GM20000 (cell line): ENCODE results near the gene ADGRA1.
"Not testable (repeated sequence)": the region's sequence is repeated elsewhere in the genome, so short reads cannot be mapped to it uniquely, and the experiment has no call there.

Experiments used
- DNase-seq: peaks from one replicate; pipeline ENCODE4 v3.0.0; 2012; ENCODE audit warnings: low spot score
- TF ChIP-seq, protein P1 (sequence below): IDR thresholded peaks from 2 replicates; pipeline ENCODE4 v1.5.1; 2012; ENCODE audit warnings: mild to moderate bottlenecking, control low read depth; ENCODE audit errors: extremely low read depth, missing control alignments

The ADGRA1 gene

DNA sequence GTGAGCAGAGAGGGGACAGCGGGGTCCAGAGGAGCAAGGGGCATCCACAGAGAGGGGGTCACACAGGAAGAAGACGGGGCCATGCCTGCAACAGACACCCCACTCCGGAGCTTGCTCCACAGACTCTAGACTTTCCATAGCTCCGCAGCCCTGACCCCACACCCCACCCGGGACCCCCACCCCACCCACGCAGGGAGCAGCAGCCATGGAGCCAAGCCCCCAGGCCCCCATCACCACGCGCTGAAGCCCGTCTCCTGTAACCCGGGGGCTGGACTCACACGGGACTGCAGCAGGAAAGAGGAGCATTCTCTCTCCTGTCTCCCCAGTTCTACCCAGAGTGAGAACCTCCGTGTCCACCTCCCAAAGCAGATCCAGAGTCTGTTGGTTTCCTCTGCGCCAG, 38.8 kb upstream of the ADGRA1 start:
- TF ChIP-seq, protein P1, sequence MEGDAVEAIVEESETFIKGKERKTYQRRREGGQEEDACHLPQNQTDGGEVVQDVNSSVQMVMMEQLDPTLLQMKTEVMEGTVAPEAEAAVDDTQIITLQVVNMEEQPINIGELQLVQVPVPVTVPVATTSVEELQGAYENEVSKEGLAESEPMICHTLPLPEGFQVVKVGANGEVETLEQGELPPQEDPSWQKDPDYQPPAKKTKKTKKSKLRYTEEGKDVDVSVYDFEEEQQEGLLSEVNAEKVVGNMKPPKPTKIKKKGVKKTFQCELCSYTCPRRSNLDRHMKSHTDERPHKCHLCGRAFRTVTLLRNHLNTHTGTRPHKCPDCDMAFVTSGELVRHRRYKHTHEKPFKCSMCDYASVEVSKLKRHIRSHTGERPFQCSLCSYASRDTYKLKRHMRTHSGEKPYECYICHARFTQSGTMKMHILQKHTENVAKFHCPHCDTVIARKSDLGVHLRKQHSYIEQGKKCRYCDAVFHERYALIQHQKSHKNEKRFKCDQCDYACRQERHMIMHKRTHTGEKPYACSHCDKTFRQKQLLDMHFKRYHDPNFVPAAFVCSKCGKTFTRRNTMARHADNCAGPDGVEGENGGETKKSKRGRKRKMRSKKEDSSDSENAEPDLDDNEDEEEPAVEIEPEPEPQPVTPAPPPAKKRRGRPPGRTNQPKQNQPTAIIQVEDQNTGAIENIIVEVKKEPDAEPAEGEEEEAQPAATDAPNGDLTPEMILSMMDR = no peak
- DNase-seq = no peak

GRCh38 chr10:133049639-133050038, 38.1 kb upstream of the ADGRA1 start:
- TF ChIP-seq, protein P1 = no peak
- no peak for DNase-seq

DNA sequence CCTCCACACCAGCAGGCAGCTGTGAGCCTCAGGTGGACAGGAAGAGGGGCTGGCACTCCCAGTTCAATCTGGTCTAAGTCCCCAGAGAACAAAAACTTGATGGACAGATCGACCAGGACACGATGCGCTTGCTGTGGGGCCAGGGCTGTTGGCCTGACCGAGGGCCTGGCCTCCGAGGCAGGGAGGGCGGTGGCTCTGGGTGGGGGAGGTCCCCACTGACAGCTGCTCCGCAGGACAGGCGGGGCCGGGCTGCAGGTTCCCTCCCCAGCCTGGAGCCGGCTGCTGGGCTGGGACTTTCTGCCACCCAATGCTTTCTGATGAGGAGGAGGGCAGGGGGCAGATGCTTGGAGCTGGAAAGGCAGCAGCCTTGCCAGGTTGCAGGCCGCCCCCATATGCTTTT, 37.4 kb upstream of the ADGRA1 start:
- TF ChIP-seq, protein P1 = no peak
- no peak for DNase-seq

GRCh38 chr10:133052076-133052475, 35.6 kb upstream of the ADGRA1 start:
- TF ChIP-seq, protein P1 = no peak

GRCh38 chr10:133053527-133054133, 34.1 kb upstream of the ADGRA1 start:
- DNase-seq = not testable (repeated sequence)

More at GRCh38 chr10:133052076-133052475, 35.6 kb upstream of the ADGRA1 start:
- no peak for DNase-seq

GRCh38 chr10:133055470-133055869, 32.3 kb upstream of the ADGRA1 start:
- DNase-seq = no peak
- TF ChIP-seq, protein P1 = no peak

GRCh38 chr10:133056001-133056400, 31.7 kb upstream of the ADGRA1 start:
- DNase-seq = no peak
- TF ChIP-seq, protein P1 = no peak

- TF ChIP-seq, protein P1 = no peak
- no peak for DNase-seq
Measured at GRCh38 chr10:133056651-133057178, 31.0 kb upstream of the ADGRA1 start.
